HUES64 (cell line): Measurements from ENCODE around the gene DCX.
"Not testable (repeated sequence)": the region's sequence is repeated elsewhere in the genome, so short reads cannot be mapped to it uniquely, and the experiment has no call there.

Experiments
- H3K27ac ChIP-seq: 2 replicates; pipeline ENCODE4 v1.7.0; 2013; ENCODE audit warnings: low read depth, low read length, inconsistent platforms
- H3K27me3 ChIP-seq: 2 replicates; pipeline ENCODE4 v1.6.1; 2013; ENCODE audit warnings: mild to moderate bottlenecking, low read length; ENCODE audit not compliant: insufficient read depth
- H3K36me3 ChIP-seq: 2 replicates; pipeline ENCODE4 v1.6.1; 2013; ENCODE audit warnings: mild to moderate bottlenecking, low read length; ENCODE audit not compliant: insufficient read depth
- H3K4me1 ChIP-seq: 2 replicates; pipeline ENCODE4 v1.6.1; 2013; ENCODE audit warnings: mild to moderate bottlenecking, low read length, moderate library complexity; ENCODE audit not compliant: insufficient read depth
- H3K4me3 ChIP-seq: 2 replicates; pipeline ENCODE4 v1.5.1; 2013; ENCODE audit warnings: mild to moderate bottlenecking, low read length, moderate library complexity
- H3K9ac ChIP-seq: 2 replicates; pipeline ENCODE4 v1.6.1; 2013; ENCODE audit warnings: mild to moderate bottlenecking, low read depth, low read length
- H3K9me3 ChIP-seq: 2 replicates; pipeline ENCODE4 v1.6.1; 2013; ENCODE audit warnings: low read depth, low read length; ENCODE audit not compliant: insufficient read depth
- WGBS: fragments of 150-250, 120-280 bp; methylation state at CpG from one replicate; pipeline ENCODE4 v1.1.7; 2013; ENCODE audit warnings: missing lambda C conversion rate; 5-methylcytosine and 5-hydroxymethylcytosine counted together

The DCX gene

GRCh38 chrX:111346150-111346549 lies 65.8 kb downstream of the DCX start:
- H3K36me3 ChIP-seq, H3K4me3 ChIP-seq, H3K9me3 ChIP-seq, H3K27ac ChIP-seq, H3K4me1 ChIP-seq, H3K9ac ChIP-seq, H3K27me3 ChIP-seq: not testable (repeated sequence)

- no peaks in the 10 kb centered on the region for H3K27me3 ChIP-seq
- 96% methylated on average over 2 of the region's 2 CpGs for WGBS
- no peak overlapping the region for H3K27ac ChIP-seq
- no peaks in the 10 kb centered on the region for H3K36me3 ChIP-seq
- H3K9me3 ChIP-seq: no peaks in the 10 kb centered on the region
- no peaks in the 10 kb centered on the region for H3K4me1 ChIP-seq
- H3K9ac ChIP-seq: no peak overlapping the region
- no peak overlapping the region for H3K4me3 ChIP-seq
These were observed 71.9 kb downstream of the DCX start for GRCh38 chrX:111340054-111340453.

- no peaks in the 10 kb centered on the region for H3K9me3 ChIP-seq
- no peaks in the 10 kb centered on the region for H3K36me3 ChIP-seq
- no peak overlapping the region for H3K9ac ChIP-seq
- H3K27me3 ChIP-seq: no peaks in the 10 kb centered on the region
- no peak overlapping the region for H3K4me3 ChIP-seq
- H3K4me1 ChIP-seq: no peaks in the 10 kb centered on the region
- no peak overlapping the region for H3K27ac ChIP-seq
These were observed 72.8 kb downstream of the DCX start for GRCh38 chrX:111339212-111339611.

GRCh38 chrX:111338095-111338698 lies 73.8 kb downstream of the DCX start:
- Histone ChIP-seq H3K27me3 (no peaks in the 10 kb centered on the region), H3K36me3 (no peaks in the 10 kb centered on the region), H3K27ac (no peak overlapping the region), H3K9me3 (no peaks in the 10 kb centered on the region), H3K9ac (no peak overlapping the region), H3K4me3 (no peak overlapping the region), H3K4me1 (no peaks in the 10 kb centered on the region)
- 95% methylated on average over 4 of the region's 4 CpGs for WGBS

- Histone ChIP-seq H3K27me3 (no peaks in the 10 kb centered on the region), H3K4me3 (no peak overlapping the region), H3K36me3 (no peaks in the 10 kb centered on the region), H3K27ac (no peak overlapping the region), H3K9ac (no peak overlapping the region), H3K4me1 (no peaks in the 10 kb centered on the region), H3K9me3 (no peaks in the 10 kb centered on the region)
- WGBS: 72% methylated on average over 1 of the region's 2 CpGs
These were observed 74.8 kb downstream of the DCX start for GRCh38 chrX:111337067-111337637.

GRCh38 chrX:111336141-111336540 lies 75.9 kb downstream of the DCX start:
- WGBS: 100% methylated on average over 1 of the region's 1 CpG
- H3K27me3 ChIP-seq: no peaks in the 10 kb centered on the region

GRCh38 chrX:111329370-111329769 lies 82.6 kb downstream of the DCX start:
- no peaks in the 10 kb centered on the region for H3K27me3 ChIP-seq

More at GRCh38 chrX:111336141-111336540, 75.9 kb downstream of the DCX start:
- no peak overlapping the region for H3K9ac ChIP-seq
- no peak overlapping the region for H3K27ac ChIP-seq
- no peaks in the 10 kb centered on the region for H3K9me3 ChIP-seq
- no peak overlapping the region for H3K4me3 ChIP-seq
- H3K4me1 ChIP-seq: no peaks in the 10 kb centered on the region
- no peaks in the 10 kb centered on the region for H3K36me3 ChIP-seq

GRCh38 chrX:111328858-111329257 lies 83.1 kb downstream of the DCX start:
- no peaks in the 10 kb centered on the region for H3K27me3 ChIP-seq
- H3K4me3 ChIP-seq: no peak overlapping the region
- peaks cover 12% of the 10 kb centered on the region for H3K4me1 ChIP-seq
- no peaks in the 10 kb centered on the region for H3K9me3 ChIP-seq
- H3K27ac ChIP-seq: no peak overlapping the region
- H3K36me3 ChIP-seq: no peaks in the 10 kb centered on the region
- no peak overlapping the region for H3K9ac ChIP-seq

More at GRCh38 chrX:111329370-111329769, 82.6 kb downstream of the DCX start:
- peaks cover 12% of the 10 kb centered on the region for H3K4me1 ChIP-seq
- no peaks in the 10 kb centered on the region for H3K9me3 ChIP-seq
- H3K4me3 ChIP-seq: no peak overlapping the region
- H3K27ac ChIP-seq: no peak overlapping the region
- no peaks in the 10 kb centered on the region for H3K36me3 ChIP-seq
- H3K9ac ChIP-seq: no peak overlapping the region

GRCh38 chrX:111322231-111322855 lies 89.6 kb downstream of the DCX start:
- Histone ChIP-seq H3K27me3 (no peaks in the 10 kb centered on the region), H3K9ac (no peak overlapping the region), H3K27ac (no peak overlapping the region), H3K36me3 (no peaks in the 10 kb centered on the region), H3K4me1 (peaks cover 15% of the 10 kb centered on the region), H3K9me3 (no peaks in the 10 kb centered on the region), H3K4me3 (no peak overlapping the region)
- WGBS: 100% methylated on average over 1 of the region's 1 CpG

GRCh38 chrX:111319451-111319850 lies 92.5 kb downstream of the DCX start:
- Histone ChIP-seq H3K9ac (no peak overlapping the region), H3K4me3 (no peak overlapping the region), H3K27ac (no peak overlapping the region), H3K27me3 (no peaks in the 10 kb centered on the region), H3K4me1 (0 out of 2 replicates have a peak, but pooled peaks cover 3% of the 10 kb centered on the region), H3K9me3 (no peaks in the 10 kb centered on the region), H3K36me3 (no peaks in the 10 kb centered on the region)
- 46% methylated on average over 3 of the region's 4 CpGs for WGBS

GRCh38 chrX:111318901-111319300 lies 93.1 kb downstream of the DCX start:
- Histone ChIP-seq H3K4me3 (no peak overlapping the region), H3K36me3 (no peaks in the 10 kb centered on the region), H3K27ac (no peak overlapping the region), H3K9me3 (no peaks in the 10 kb centered on the region), H3K27me3 (no peaks in the 10 kb centered on the region), H3K4me1 (0 out of 2 replicates have a peak, but pooled peaks cover 3% of the 10 kb centered on the region), H3K9ac (no peak overlapping the region)
